HG03097 (cell line): ENCODE results near the gene VCX3A.
"Not testable (repeated sequence)": the region's sequence is repeated elsewhere in the genome, so short reads cannot be mapped to it uniquely, and the experiment has no call there.

Experiments used
- ATAC-seq: cut with Tn5 transposase; IDR thresholded peaks from one replicate; pipeline ENCODE4 v1.9.1; 2021; ENCODE audit not compliant: unreplicated experiment, low FRiP score

VCX3A gene

GRCh38 chrX:6535018-6535417, at the start of gene VCX3A:
Gene VCX3A (minus strand): TSS chrX:6535118. CDS start chrX:6534497, 621 bp downstream.
- ATAC-seq, result not testable (repeated sequence)

GRCh38 chrX:6574762-6575161, 39.8 kb upstream of the VCX3A start:
- ATAC-seq, result no peak

DNA sequence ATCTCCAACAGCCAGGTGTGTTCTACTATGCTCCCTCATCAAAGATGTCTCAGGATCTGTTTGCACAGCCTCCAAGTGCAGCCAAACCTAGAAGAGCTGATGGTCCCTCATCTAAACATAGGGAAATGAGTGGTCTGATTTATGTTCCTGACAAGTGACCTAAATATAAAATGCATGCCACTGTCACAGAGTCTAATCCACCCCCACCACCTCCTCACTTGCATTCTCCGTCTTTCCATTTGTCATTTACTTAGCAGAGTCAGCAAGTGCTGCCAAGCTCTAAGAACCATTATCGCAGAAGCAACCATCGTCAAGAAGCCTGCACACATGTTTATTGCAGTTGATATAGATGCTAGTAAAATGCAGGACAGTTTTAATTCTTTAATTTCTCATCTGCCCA, 33.1 kb upstream of the VCX3A start:
- no peak for ATAC-seq

- ATAC-seq, result no peak
Measured at GRCh38 chrX:6558979-6559378, 24.1 kb upstream of the VCX3A start.

GRCh38 chrX:6557690-6558089, 22.8 kb upstream of the VCX3A start:
- ATAC-seq, result no peak

- no peak for ATAC-seq
Measured at GRCh38 chrX:6550999-6551398, 16.1 kb upstream of the VCX3A start.

DNA sequence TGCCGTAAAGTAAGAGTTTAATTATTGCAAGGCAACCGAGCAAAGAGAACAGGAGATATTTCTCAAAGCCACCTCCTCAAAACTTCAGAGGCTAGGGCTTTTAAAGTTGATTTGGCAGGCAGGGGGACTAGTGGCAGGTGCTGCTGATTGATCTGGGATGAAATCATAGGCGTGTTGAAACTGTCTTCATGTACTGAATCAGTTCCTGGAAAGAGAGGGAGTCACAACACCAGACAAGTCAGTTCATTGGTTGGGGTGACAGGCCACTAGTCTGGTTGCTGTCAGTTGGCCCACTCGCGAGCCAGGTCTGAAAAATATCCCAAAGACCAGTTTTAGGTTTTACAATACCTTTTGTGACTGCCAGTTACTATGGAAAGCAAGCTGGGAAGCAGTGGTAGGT, 10.8 kb upstream of the VCX3A start:
- ATAC-seq, result no peak

DNA sequence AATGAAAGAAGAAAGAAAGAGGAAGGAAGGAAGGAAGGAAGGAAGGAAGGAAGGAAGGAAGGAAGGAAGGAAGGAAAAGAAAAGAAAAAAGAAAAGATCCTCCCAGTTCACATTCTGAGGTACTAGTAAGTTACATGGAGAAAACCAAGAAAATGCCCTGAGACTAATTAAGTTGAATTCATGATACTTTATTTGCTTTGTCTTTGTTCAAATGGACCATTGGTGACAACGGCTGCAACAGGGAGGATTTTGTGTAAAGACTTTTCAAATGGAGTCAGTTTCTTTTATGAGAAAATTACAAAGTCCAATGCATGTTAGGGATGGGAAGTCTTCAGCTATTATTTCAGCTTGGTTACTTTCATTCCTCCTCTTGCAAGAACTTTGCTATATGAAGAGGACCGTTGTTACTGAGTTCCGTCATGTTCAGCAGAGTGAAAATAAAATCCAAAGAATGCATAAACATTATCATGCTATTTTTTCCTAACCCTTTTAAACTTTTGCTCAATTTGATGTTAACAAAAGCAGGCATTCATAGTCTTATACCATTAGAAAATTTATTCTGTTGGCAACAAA, 8.3 kb downstream of the VCX3A start:
- no peak for ATAC-seq

GRCh38 chrX:6517376-6517775, 17.5 kb downstream of the VCX3A start:
- ATAC-seq, result no peak

- no peak for ATAC-seq
Measured at GRCh38 chrX:6506444-6506843, 28.5 kb downstream of the VCX3A start.

DNA sequence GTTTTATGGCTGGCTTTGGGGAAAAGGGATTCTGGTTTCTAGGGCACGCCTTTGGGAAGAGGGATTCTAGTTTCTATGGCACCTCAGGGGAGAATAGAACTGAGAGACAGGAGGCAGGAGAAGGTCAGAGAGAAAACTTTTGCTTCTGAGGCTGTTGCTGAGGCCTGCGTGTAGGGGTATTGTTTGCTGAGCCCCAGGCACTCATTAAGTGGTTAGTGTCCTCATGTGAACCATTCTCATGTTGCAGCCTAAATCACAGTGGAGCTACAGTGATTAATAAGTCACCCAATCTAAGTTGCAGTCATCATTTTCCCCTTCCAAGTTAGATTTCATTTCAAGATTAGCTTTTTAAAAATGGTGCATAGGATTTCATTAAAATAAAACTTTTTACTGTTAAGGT, 29.0 kb downstream of the VCX3A start:
- no peak for ATAC-seq

DNA sequence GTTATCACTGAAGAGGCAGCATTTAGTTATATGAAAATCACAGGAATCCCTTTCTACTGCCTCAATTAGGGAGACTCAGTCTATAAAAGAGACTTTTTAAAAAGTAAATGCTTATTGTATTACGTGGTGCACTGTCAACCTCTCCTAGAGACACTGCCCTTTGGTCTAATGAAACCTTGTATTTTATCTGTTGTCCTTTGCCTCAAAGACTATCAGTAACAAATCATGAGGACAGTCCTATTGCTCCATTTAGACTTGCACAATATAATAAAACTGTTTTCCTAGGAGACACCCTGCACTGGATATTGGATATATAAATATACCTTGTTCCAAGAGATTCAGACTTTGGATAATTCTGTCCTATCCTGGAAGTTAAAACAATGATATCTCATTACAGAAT, 34.2 kb downstream of the VCX3A start:
- no peak for ATAC-seq

GRCh38 chrX:6498324-6498723, 36.6 kb downstream of the VCX3A start:
- ATAC-seq, result no peak
